ENCODE measurements around the gene TINCR. TPM values are rescaled to one million over a fixed set of nuclear protein-coding genes. Genes with fewer than 3 reads are reported as not detected.

The TINCR gene
- total RNA-seq, result under 1 TPM in 7 of 10 donors, not detected in 3; 0.07 to 0.68 (median 0.27) TPM
- under 1 TPM in 1 of 2 donors, not detected in 1; 0.14 TPM for polyA plus RNA-seq
- long read RNA-seq, donor 1, partial matches to known transcripts, result 0 of 1 reads
- long read RNA-seq, donor 1, other reads (novel, unspliced or antisense), result 0 of 1 reads
- long read RNA-seq, donor 2, result 0 reads
- long read RNA-seq, donor 3, result 0 reads

- no peak for DNase-seq
- Histone ChIP-seq H3K27me3 (peaks cover 10 to 71% (median 45%) of the 10 kb centered on the region in 7 donors), H3K4me1 (peaks cover 0 to 2% (median 0%) of the 10 kb centered on the region in 9 donors), H3K27ac (no peak within 1 kb of the TSS), H3K4me3 (peak within 1 kb of the TSS in 1 of 10 donors; percentile 8), H3K9me3 (peaks cover 0 to 12% (median 0%) of the 10 kb centered on the region in 11 donors), H3K36me3 (no peaks in the 10 kb centered on the region)
- intact Hi-C loops (cut with DNase I), result no loop called here
- no peak for ATAC-seq
- 8 to 11% methylated on average over 49 to 63 of the region's 63 CpGs for WGBS, 2 donors
- peak in 1 of 9 donors; percentile 15 for TF ChIP-seq CTCF (IDR thresholded peaks at IDR 0.05)
Observed at GRCh38 chr19:5567360-5567969, at the start of gene TINCR. TSS of gene TINCR (minus strand) at chr19:5567953.

- H3K4me3 ChIP-seq, result no peak overlapping the region
- TF ChIP-seq CTCF (IDR thresholded peaks at IDR 0.05), result no peak
- WGBS, 2 donors, result 88 to 89% methylated on average over 1 of the region's 1 CpG
- H3K36me3 ChIP-seq, result peaks cover 4 to 91% (median 47%) of the 10 kb centered on the region in 9 donors
- ATAC-seq (no peak), DNase-seq (no peak)
- H3K27me3 ChIP-seq, result no peaks in the 10 kb centered on the region
- H3K27ac ChIP-seq, result no peak overlapping the region
- intact Hi-C loops (cut with DNase I), result no loop called here
- no peaks in the 10 kb centered on the region for H3K9me3 ChIP-seq
- peaks cover 3 to 60% (median 44%) of the 10 kb centered on the region in 9 donors for H3K4me1 ChIP-seq
Observed at GRCh38 chr19:5617080-5617479, 49.3 kb upstream of the TINCR start.

- DNase-seq (no peak), ATAC-seq (no peak)
- no peak for TF ChIP-seq CTCF (IDR thresholded peaks at IDR 0.05)
- H3K4me1 ChIP-seq, result peaks cover 3 to 52% (median 35%) of the 10 kb centered on the region in 9 donors
- WGBS, 2 donors, result 95% methylated on average over 17 of the region's 17 CpGs
- no peaks in the 10 kb centered on the region for H3K9me3 ChIP-seq
- no peak overlapping the region for H3K4me3 ChIP-seq
- H3K27ac ChIP-seq, result no peak overlapping the region
- H3K27me3 ChIP-seq, result no peaks in the 10 kb centered on the region
- H3K36me3 ChIP-seq, result peaks cover 4 to 94% (median 51%) of the 10 kb centered on the region in 9 donors
- intact Hi-C loops (cut with DNase I), result no loop called here
Observed at GRCh38 chr19:5615756-5616327, 48.1 kb upstream of the TINCR start.

GRCh38 chr19:5612891-5613865 lies 45.4 kb upstream of the TINCR start:
- H3K9me3 ChIP-seq, result no peaks in the 10 kb centered on the region
- no peak for TF ChIP-seq CTCF (IDR thresholded peaks at IDR 0.05)
- 86 to 87% methylated on average over 15 of the region's 15 CpGs for WGBS, 2 donors

More at GRCh38 chr19:5612891-5613865, 45.4 kb upstream of the TINCR start:
- ATAC-seq, result peak in 6 of 8 donors; percentile 42 to 74 (median 67)
- H3K4me1 ChIP-seq, result peaks cover 0 to 25% (median 9%) of the 10 kb centered on the region in 9 donors
- intact Hi-C loops (cut with DNase I), result no loop called here
- H3K27ac ChIP-seq, result no peak overlapping the region
- DNase-seq, result no peak
- no peak overlapping the region for H3K4me3 ChIP-seq
- peaks cover 9 to 94% (median 69%) of the 10 kb centered on the region in 9 donors for H3K36me3 ChIP-seq
- H3K27me3 ChIP-seq, result no peaks in the 10 kb centered on the region
